ENCODE data around the gene TNFRSF9. TPM values are rescaled to one million over a fixed set of nuclear protein-coding genes. Genes with fewer than 3 reads are reported as not detected.

Gene TNFRSF9
- total and polyA plus RNA-seq, 9 of the 15 experiments (the other 6 are each of a cell fraction or from before 2014, with no cell fraction given) = 0.04 to 0.29 (median 0.08) TPM; not detected in 1

DNA sequence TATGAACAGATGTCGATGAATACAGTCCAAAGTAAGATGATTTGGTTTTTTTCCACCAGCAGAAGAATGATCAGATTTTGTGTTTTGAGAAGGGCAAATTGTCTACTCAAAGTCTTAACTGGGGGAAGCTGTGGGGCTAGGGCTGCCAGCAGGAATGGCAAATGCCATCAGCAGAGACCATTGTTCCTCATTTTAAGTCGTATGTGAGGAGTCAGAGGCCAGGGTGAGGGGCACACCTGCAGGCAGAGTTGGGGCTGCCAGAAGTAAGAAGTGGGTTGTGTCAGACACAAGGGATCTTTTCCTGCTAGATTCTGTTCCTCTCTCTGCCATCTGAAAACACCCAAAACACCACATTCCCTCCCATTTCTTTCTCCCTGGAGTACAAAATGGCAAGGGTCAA lies 29.6 kb upstream of the TNFRSF9 start:
- no peaks in the 10 kb centered on the region for H3K9me1 ChIP-seq (ENCODE audit: control insufficient read depth, insufficient read depth, low read length)
- no peaks in the 10 kb centered on the region for H3K9me3 ChIP-seq (replicated peaks; ENCODE audit: control insufficient read depth, insufficient read depth, low read depth, low read length)
- DNase-seq (ENCODE audit: extremely low read depth in 1 of 4, low spot score in 3 of 4) (no peak), ATAC-seq (no peak), FAIRE-seq (no peak)
- H2AFZ ChIP-seq (ENCODE audit: low read depth, low read length) = no peak overlapping the region
- peaks cover 40% of the 10 kb centered on the region for H3K79me2 ChIP-seq (ENCODE audit: control insufficient read depth, insufficient read depth, low read length)
- H3K27me3 ChIP-seq (ENCODE audit: control insufficient read depth in 2 of 2, insufficient read depth in 2 of 2, low read length in 2 of 2) = no peaks in the 10 kb centered on the region
- in situ Hi-C loops (cut with MboI) (no loop called here), intact Hi-C loops (cut with micrococcal nuclease) (no loop called here)
- H3K36me3 ChIP-seq (ENCODE audit: control insufficient read depth, insufficient read depth, low read length) = peaks cover 80% of the 10 kb centered on the region
- H3K4me2 ChIP-seq (ENCODE audit: insufficient read depth, low read length) = no peak overlapping the region
- peaks cover 3% of the 10 kb centered on the region; the same call in 1 of the 2 replicates for H4K20me1 ChIP-seq (replicated peaks; ENCODE audit: control insufficient read depth, insufficient read depth, low read length)
- ChIA-PET CTCF (ENCODE audit: low intra/inter-chr PET ratio) (no interaction called here), POLR2A (interaction anchor here (1.5 kb wide), 1 partner anchor 9 kb away, joined by 4 read pairs; no protein-coding TSS in a partner anchor)
- no peaks in the 10 kb centered on the region for H3K4me1 ChIP-seq (replicated peaks in 1 of 2; ENCODE audit: control insufficient read depth in 2 of 2, insufficient read depth in 2 of 2, low read length in 2 of 2)
- TF ChIP-seq, protein P1, sequence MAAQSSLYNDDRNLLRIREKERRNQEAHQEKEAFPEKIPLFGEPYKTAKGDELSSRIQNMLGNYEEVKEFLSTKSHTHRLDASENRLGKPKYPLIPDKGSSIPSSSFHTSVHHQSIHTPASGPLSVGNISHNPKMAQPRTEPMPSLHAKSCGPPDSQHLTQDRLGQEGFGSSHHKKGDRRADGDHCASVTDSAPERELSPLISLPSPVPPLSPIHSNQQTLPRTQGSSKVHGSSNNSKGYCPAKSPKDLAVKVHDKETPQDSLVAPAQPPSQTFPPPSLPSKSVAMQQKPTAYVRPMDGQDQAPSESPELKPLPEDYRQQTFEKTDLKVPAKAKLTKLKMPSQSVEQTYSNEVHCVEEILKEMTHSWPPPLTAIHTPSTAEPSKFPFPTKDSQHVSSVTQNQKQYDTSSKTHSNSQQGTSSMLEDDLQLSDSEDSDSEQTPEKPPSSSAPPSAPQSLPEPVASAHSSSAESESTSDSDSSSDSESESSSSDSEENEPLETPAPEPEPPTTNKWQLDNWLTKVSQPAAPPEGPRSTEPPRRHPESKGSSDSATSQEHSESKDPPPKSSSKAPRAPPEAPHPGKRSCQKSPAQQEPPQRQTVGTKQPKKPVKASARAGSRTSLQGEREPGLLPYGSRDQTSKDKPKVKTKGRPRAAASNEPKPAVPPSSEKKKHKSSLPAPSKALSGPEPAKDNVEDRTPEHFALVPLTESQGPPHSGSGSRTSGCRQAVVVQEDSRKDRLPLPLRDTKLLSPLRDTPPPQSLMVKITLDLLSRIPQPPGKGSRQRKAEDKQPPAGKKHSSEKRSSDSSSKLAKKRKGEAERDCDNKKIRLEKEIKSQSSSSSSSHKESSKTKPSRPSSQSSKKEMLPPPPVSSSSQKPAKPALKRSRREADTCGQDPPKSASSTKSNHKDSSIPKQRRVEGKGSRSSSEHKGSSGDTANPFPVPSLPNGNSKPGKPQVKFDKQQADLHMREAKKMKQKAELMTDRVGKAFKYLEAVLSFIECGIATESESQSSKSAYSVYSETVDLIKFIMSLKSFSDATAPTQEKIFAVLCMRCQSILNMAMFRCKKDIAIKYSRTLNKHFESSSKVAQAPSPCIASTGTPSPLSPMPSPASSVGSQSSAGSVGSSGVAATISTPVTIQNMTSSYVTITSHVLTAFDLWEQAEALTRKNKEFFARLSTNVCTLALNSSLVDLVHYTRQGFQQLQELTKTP (IDR thresholded peaks at IDR 0.05; ENCODE audit: low read depth in 1 of 2, partially characterized antibody in 2 of 2) = no peak
- TF ChIP-seq C11orf30 (IDR thresholded peaks at IDR 0.05; ENCODE audit: low read depth) (no peak), U2AF1 (optimal IDR thresholded peaks at IDR 0.05; ENCODE audit: low read depth, low read length) (no peak), ZBTB1 (CRISPR knock-in tag; IDR thresholded peaks at IDR 0.05; ENCODE audit: borderline replicate concordance, low read depth) (no peak), CUX1 (CRISPR knock-in tag; IDR thresholded peaks at IDR 0.05) (no peak), ZNF668 (CRISPR knock-in tag; IDR thresholded peaks at IDR 0.05) (no peak)
- H3K4me3 ChIP-seq = no peak overlapping the region
- BruUV-seq (replicated peaks) = no TSS peak
- H3K9ac ChIP-seq (ENCODE audit: insufficient read depth in 1 of 2, low read depth in 2 of 2, low read length in 2 of 2) = no peak overlapping the region
- H3K27ac ChIP-seq (ENCODE audit: extremely low read depth, low read depth, low read length) = no peak overlapping the region
- 93% methylated on average over 2 of the region's 2 CpGs for WGBS (ENCODE audit: insufficient coverage, low coverage, missing lambda C conversion rate)

All from K562 (cell line).